NCI-H2196 treated with DMSO at 0.1 percent for 48 hours (cell line): ENCODE results near the gene ZNF234.
"Not testable (repeated sequence)": the region's sequence is repeated elsewhere in the genome, so short reads cannot be mapped to it uniquely, and the experiment has no call there.

Experiments
- DNase-seq: peaks from one replicate; lab custom pipeline; 2025; ENCODE audit not compliant: unreplicated experiment; lab: John Stamatoyannopoulos, UW

ZNF234 gene

DNA sequence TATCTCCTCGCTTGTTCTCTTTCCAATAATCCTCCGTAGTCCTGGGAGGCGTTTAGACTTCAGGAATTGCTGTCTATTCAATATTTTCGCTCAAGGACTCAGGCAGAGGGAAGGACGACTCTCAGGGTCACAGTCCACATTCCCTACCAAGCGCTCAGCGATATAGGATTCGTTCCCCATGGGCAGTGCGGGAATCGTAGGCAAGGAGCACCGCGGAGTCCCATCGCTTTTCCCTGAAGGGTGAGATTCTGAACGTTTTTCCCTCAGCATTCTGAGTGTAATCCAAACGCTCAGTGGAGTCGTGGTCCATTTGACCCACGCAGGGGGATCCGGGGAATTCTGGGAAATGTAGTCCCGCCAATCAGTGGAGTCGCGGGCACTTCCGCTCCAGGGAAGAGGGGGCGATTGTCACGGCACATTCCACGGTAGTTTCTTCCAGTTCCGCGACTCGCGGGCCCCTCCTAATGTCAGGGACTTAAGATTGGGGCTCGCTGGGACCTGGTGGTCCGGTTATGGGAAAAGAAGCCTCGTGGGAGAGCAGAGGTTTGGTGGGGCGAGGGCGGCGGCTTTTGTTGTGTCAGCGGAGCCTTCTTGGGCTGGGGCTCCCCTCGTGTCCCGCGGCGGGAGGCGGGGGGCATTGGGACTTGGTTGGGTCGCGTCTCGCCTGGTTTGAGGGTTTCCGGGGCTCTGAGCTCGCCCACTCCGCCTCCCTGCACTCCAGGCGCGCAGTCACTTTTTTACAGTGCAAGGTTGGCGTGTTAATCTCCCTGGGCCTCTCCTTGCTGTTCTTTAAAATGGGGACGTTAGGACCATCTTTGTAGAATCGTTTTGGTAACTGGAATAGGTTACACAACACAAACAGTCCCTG is at the start of gene ZNF234:
Gene ZNF234 (plus strand): TSS at position 364 of the 868 bp plus-strand sequence. CDS start 3,079 bp downstream, outside the sequence.
- DNase-seq, result peak; percentile 14

DNA sequence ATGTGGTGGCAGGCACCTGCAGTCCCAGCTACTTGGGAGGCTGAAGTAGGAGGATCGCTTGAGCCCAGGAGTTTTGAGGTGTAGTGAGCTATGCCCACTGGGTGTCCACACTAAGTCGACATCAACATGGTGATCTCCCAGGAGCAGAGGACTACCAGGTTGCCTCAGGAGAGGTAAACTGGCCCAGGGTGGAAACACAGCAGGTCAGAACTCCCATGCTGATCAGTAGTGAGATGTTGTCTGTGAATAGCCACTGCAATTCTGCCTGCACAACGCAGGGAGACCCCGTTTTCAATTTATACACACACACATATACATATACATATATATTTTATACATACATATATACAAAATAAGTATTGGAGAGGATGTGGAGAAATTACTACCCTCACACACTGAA is 49.2 kb upstream of the ZNF234 start:
- DNase-seq, result no peak

DNA sequence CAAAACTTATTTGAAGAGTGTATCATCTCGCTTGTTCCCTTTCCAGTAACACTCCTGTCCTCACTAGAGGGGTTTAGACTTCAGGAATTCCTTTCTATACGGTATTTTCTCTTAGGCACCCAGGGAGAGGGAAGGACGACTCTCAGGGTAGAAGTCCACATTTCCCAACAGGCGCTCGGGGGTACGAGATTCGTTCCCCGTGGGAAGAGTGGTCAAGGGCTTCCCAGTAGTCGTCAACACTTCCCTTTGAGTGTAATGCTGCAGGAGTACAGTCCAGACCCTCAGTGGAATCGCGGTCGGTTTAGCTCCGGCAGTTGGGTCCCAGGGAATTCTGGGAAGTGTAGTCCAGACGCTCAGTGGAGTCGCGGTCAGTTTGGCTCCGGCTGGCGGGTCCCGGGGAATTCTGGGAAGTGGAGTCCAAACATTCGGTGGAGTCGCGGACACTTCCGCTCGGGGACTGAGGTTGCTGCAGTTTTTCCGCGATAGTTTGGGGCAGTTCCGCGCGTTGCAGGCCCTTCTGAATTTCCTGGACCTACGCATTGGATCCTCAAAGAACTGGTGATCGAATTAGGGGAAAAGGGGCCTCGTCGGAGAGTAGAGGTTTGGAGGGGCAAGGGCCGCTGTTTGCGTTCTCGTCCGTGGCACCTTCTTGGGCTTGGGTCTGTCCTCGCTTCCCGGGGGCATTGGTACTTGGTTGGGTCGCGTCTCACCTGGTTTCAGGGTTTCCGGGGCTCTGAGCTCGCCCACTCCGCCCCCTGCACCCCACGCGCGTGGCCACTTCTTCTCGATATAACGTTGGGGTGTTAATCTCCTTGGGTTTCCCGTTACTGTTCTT is 47.2 kb upstream of the ZNF234 start, which contains the start of gene ZNF224:
Gene ZNF224 (plus strand): TSS at position 431 of the 835 bp plus-strand sequence. CDS start 3,513 bp downstream, outside the sequence.
- peak; percentile 80 for DNase-seq

DNA sequence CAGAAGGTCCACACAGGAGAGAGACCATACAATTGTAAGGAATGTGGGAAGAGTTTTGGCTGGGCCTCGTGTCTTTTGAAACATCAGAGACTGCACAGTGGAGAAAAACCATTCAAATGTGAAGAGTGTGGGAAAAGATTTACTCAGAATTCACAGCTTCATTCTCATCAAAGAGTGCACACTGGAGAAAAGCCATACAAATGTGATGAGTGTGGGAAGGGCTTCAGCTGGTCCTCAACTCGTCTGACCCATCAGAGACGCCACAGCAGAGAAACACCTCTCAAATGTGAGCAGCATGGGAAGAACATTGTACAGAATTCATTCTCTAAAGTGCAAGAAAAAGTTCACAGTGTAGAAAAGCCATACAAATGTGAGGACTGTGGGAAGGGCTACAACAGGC is 33.6 kb upstream of the ZNF234 start:
- DNase-seq, result no peak

DNA sequence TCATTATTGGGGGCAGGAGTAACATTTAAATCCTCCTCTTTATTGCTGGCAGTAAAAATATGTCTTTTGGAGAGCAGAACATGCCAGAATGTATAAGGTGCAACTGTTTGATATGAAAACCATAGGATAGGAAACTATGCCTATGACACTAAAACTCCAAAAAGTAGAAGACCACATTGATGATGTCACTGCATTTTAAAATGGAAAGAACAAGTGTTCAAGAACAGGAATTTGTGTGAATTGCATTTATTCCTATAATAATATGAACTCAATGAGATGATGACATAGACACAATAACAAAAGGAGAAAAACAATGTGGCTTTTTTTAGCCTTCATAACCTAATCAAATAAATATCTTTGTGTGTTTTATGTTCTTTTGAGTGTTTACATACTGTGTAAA is 31.9 kb upstream of the ZNF234 start:
- DNase-seq, result no peak

DNA sequence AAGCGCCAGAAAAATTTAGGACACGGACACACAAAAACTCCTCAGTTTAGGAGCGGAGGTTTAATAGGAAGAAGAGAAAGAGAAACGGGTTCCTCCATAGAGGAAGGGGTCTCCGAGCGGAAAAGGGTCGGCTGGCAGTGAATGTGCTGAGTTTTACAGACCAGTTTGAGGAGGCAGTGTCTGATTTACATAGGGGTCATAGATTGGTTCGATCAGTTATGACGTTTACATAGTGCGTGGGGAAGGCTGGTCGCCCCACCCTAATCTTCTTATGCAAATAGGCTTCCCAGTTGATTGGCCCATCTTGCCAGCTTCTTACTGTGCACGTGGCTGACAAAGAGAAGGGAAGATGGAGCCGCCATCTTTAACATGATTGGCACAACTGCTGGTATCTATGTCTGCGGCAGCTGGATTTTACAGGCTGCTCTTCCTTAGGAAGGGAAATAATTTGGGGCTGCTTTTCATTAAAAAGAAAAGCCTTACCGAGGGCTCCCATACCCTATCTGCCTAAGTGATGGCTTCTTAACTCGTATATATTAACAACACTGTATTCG is 29.4 kb upstream of the ZNF234 start:
- DNase-seq, result no peak

DNA sequence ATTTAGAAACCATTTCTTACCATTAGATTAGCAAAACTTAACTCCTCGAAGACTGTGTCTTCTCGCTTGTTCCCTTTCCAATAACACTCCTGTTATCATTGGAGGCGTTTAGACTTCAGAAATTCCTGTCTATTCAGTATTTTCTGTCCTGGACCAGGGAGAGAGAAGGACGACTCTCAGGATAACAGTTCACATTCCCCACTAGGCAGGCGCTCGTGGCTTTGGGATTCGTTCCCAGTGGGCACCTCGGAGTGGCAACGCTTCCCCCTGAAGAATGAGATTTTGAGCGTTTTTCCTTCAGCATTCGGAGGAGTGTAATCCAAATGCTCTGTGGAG is 28.6 kb upstream of the ZNF234 start:
- DNase-seq, result no peak

DNA sequence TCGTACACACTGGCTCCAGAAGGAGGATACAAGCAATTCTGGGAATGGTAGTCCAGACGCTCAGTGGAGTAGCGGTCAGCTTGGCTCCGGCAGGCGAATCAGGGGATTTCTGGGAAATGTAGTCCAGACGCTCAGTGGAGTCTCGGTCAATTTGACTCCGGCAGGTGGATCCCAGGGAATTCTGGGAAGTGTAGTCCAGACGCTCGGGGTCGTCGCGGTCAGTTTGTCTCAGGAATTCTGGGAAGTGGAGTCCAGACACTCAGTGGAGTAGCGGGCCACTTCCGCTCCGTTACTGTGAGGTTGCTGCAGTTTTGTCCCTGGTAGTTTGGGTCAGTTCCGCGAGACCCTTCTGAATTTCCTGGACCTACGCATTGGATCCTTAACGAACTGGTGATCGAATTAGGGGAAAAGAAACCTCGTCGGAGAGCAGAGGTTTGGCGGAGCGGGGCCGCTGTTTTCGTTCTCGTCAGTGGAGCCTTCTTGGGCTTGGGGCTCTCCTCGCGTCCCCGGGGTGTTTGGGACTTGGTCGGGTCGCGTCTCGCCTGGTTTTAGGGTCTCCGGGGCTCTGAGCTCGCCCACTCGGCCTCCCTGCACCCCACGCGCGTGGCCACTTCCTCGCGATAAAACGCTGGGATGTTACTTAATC is 28.1 kb upstream of the ZNF234 start, which contains the start of gene ZNF225:
Gene ZNF225 (plus strand): TSS at position 262 of the 646 bp plus-strand sequence. CDS start 2,429 bp downstream, outside the sequence.
- DNase-seq, result peak; percentile 94

DNA sequence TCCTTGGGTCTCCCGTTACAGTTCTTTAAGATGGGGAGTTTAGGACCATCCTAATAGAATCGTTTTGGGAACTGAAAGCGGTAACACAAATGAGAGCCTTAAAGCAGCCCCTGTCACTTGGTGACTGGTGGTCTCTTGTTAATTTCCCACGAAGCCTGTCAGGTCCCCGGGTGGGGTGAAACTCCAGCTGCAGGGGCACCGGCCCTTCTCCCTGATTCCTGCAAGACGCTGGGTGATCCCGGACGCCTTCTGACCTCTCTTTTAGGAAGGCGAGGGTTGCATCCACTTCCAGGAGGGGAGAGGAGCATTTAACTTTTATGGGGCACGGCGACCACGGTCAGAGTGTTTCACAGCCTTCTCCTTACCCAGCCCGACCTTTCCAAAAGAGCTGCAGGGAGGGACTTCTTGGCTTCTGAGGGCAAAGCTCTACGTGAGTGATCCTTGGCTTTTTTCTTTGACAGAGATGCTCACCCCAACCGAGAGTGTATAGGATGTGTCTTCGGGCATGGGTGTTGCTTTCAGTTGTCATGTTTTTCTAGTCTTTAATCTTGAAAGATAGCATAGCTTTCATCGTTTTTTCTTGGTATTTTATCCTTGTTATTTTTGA is 27.5 kb upstream of the ZNF234 start:
- no peak for DNase-seq

DNA sequence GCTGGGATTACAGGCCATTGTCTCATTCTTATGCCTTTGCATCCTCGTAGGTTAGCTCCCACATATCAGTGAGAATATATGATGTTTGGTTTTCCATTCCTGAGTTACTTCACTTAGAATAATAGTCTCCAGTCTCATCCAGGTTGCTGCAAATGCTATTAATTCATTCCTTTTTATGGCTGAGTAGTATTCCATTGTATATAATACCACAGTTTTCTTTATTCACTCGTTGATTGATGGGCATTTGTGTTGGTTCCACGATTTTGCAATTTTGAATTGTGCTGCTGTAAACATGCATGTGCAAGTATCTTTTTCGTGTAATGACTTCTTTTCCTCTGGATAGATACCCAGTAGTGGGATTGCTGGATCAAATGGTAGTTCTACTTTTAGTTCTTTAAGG is 20.2 kb upstream of the ZNF234 start:
- not testable (repeated sequence) for DNase-seq

DNA sequence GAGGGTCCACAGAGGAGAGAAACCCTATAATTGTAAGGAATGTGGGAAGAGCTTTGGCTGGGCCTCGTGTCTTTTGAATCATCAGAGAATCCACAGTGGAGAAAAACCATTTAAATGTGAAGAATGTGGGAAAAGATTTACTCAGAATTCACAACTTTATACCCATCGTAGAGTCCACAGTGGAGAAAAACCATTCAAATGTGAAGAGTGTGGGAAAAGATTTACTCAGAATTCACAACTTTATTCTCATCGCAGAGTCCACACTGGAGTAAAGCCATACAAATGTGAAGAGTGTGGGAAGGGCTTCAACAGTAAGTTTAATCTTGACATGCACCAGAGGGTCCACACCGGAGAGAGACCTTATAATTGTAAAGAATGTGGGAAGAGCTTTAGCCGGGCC is 9.4 kb upstream of the ZNF234 start:
- DNase-seq, result no peak

DNA sequence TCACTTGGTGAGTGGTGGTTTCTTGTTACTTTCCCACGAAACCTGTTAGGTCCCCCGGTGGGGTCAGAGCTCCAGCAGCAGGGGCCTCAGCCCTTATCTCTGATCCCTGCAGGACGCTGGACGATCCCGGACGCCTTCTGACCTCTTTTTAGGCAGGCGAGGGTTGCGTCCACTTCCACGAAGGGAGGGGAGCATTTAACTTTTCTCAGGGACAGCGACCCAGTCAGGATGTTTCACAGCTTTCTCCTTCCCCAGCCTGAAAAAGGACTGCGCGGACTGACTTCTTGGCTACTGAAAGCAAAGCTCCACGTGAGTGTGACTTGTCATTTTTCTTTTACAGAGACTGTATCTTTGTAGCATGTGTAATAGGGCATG is 692 bp downstream of the ZNF234 start:
- DNase-seq, result no peak

DNA sequence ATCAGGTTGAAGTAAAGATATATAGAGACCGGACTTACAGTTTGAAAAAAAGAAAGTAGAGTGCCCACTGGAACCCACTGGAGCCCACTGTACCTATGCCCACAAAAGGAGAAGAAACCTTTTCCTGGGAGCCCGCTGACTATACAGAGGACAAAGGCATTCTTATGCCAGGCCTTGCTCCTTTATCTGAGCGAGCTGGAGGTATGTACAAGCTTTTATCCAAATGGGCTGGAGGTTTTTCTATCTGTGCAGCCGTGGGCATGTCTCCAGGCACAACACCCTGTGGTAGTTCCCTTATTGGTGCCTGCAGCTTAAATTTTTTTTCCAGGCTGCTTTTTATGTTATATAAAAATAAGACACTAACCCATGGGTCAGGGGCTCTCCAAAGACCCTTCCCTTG is 8.4 kb downstream of the ZNF234 start:
- DNase-seq, result no peak

DNA sequence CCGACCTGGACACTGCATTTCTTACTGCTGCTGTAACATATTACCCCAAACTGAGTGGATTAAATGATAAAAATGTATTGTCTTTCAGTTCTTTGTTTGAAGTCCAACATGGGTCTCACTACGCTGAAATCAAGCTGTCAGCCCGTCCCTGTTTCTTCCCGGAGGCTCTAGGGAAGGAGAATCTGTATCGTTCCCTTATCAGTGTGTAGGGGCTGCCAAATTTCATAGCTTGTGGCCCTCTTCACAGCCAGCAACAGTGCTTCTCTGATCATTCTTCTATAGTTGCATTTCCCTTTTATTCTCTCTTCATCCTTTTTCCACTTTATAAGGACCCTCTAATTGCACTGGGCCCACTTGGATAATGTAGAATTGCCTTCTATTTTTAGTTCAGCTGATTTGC is 10.1 kb downstream of the ZNF234 start:
- no peak for DNase-seq

DNA sequence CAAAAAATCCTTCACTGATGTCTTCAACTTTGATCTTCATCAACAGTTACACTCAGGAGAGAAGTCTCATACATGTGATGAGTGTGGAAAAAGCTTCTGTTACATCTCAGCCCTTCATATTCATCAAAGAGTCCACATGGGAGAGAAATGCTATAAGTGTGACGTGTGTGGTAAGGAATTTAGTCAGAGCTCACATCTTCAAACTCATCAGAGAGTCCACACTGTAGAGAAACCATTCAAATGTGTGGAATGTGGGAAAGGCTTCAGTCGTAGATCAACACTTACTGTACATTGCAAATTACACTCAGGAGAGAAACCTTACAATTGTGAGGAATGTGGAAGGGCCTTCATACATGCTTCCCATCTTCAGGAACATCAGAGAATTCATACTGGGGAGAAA is 15.1 kb downstream of the ZNF234 start:
- no peak for DNase-seq

DNA sequence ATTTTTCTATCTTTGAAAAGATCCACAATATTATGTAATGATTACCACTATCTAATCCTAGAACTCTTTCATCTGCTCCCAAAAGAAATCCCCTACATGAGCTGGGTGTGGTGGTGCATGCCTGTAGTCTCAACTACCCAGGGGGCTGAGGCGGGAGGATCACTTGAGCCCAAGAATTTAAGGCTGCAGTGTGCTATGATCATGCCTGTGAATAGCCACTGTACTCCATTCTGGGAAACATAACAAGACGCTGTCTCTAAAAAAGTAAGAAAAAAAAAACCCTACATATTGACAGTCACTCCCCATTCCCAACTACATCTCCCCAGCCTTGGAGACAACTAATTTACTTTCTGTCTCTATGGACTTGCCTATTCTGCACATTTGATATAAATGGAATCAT is 22.4 kb downstream of the ZNF234 start:
- DNase-seq, result no peak

DNA sequence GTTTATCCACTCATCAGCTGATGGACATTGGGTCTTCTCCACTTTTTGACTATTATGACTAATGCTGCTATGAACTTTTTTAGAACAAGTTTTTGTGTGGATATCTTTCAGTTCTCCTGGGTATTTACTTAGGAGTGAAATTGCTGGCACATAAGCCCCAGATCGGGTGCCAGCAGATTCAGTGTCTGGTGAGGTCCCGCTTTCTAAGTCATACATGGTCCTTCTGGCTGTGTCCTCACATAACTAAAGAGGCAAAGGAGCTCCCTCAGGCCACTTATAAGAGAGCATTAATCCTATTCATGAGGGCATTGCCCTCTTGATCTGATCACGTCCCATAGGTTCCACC is 22.9 kb downstream of the ZNF234 start:
- DNase-seq, result no peak

DNA sequence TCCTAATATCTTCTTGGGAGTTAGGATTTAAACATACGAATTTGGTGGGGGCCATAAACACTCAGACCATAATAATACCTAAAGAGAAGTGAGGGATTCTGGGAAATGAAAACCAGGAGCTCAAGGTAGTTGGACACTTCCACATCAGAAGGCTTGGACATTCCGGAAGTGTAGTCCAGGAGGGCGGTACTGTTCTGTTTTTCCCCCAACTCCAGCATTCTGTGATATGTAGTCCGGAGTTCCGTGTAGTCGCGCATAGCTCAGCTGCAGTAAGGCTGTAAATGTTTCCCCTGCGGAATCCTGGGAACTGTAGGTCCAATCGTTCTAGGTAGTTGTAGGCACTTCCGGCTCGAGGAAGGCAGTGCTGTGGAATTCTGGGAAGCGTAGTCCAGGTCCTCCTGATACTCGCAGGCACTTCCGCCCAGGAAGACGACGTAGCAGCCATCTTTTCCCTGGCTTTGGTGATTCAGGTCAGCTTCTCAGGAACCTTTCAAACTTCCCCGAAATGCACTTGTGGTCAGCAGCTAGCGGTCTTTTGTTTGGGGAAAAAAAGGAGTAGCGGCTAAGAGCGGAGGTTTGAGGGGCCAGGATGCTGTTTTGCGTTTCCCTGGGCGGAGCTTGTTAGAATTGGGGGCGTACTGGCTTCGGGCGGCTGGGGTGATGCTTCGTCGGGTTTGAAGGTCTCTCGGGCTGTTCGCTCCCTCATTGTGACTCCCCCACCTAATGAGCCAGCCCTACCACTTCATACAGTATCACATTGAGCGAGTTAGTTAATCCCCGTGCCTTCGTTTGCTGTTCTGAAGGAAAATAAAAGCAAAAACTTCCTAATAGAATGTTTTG is 23.5 kb downstream of the ZNF234 start, which contains the start of gene ZNF226:
Gene ZNF226 (plus strand): TSS at position 428 of the 840 bp plus-strand sequence. CDS start 4,981 bp downstream, outside the sequence.
- DNase-seq, result peak; percentile 96

DNA sequence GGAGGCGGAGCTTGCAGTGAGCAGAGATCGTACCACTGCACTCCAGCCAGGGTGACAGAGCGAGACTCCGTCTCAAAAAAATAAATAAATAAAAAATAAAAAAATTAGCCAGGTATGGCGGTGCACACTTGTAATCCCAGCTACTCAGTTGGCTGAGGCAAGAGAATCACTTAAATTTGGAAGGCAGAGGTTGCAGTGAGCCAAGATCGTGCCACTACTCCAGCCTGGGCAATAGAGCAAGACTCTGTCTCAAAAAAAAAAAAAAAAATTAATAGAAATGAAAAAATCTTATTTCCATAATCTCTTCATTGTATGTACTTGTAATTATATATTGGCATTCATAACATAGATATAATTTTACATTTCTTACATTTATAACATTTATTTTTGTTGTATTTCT is 29.3 kb downstream of the ZNF234 start:
- not testable (repeated sequence) for DNase-seq

DNA sequence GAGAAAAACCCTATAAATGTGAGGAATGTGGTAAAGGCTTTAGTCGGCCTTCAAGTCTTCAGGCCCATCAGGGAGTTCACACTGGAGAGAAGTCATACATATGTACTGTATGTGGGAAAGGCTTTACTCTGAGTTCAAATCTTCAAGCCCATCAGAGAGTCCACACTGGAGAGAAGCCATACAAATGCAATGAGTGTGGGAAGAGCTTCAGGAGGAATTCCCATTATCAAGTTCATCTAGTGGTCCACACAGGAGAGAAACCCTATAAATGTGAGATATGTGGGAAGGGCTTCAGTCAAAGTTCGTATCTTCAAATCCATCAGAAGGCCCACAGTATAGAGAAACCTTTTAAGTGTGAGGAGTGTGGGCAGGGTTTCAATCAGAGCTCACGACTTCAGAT is 35.2 kb downstream of the ZNF234 start:
- no peak for DNase-seq
